Neural cell (in vitro differentiated cells): ENCODE data around the gene MED13L. TPM values are rescaled to one million over a fixed set of nuclear protein-coding genes. Genes with fewer than 3 reads are reported as not detected.

Experiments
- H2AFZ ChIP-seq: fragments of 200-600, 300-800 bp; sonication (generic), shearing (Covaris generic); 2 replicates; pipeline ENCODE4 v1.6.0; 2014; ENCODE audit warnings: low read depth, mild to moderate bottlenecking, antibody characterized with exemption, low read length, moderate library complexity
- H3F3A ChIP-seq: fragments of 200-600 bp; shearing (Covaris generic); 2 replicates; pipeline ENCODE4 v1.6.1; 2016; ENCODE audit warnings: mild to moderate bottlenecking, moderate library complexity, mixed read lengths, antibody characterized with exemption, low read length; ENCODE audit not compliant: insufficient read depth, poor library complexity, severe bottlenecking
- H3K27ac ChIP-seq: fragments of 200-600, 300-800 bp; sonication (generic), shearing (Covaris generic); 2 replicates; pipeline ENCODE4 v1.5.1; 2014; ENCODE audit warnings: mild to moderate bottlenecking, low read length, moderate library complexity
- H3K27me3 ChIP-seq: fragments of 300-800, 200-600 bp; sonication (generic), shearing (Covaris generic); 2 replicates; pipeline ENCODE4 v1.6.0; 2014; ENCODE audit warnings: mild to moderate bottlenecking, low read depth, low read length, moderate library complexity; ENCODE audit not compliant: insufficient read depth
- H3K36me3 ChIP-seq: fragments of 300-800, 200-600 bp; sonication (generic), shearing (Covaris generic); 2 replicates; pipeline ENCODE4 v1.5.1; 2014; ENCODE audit warnings: mild to moderate bottlenecking, antibody characterized with exemption, low read length, moderate library complexity; ENCODE audit not compliant: insufficient read depth
- H3K4me2 ChIP-seq: fragments of 300-800, 200-600 bp; sonication (generic), shearing (Covaris generic); 2 replicates; pipeline ENCODE4 v1.6.0; 2014; ENCODE audit warnings: mild to moderate bottlenecking, low read length
- H3K4me3 ChIP-seq: fragments of 300-800, 200-600 bp; sonication (generic), shearing (Covaris generic); 2 replicates; pipeline ENCODE4 v1.5.1; 2014; ENCODE audit warnings: mild to moderate bottlenecking, low read length, moderate library complexity
- H3K79me2 ChIP-seq: fragments of 200-600 bp; shearing (Covaris generic); replicated peaks from 2 replicates; pipeline ENCODE4 v1.6.0; 2014; ENCODE audit warnings: mild to moderate bottlenecking, low read length, moderate library complexity; ENCODE audit not compliant: insufficient read depth
- H3K9ac ChIP-seq: fragments of 300-800, 200-600 bp; sonication (generic), shearing (Covaris generic); 2 replicates; pipeline ENCODE4 v1.6.1; 2016; ENCODE audit warnings: mild to moderate bottlenecking, low read length, mixed read lengths
- H3K9me2 ChIP-seq: fragments of 200-600 bp; shearing (Covaris generic); 2 replicates; pipeline ENCODE4 v1.6.1; 2016; ENCODE audit warnings: mild to moderate bottlenecking, low read length, mixed read lengths; ENCODE audit not compliant: insufficient read depth
- H3K9me3 ChIP-seq: fragments of 200-600, 300-800 bp; sonication (generic), shearing (Covaris generic); 2 replicates; pipeline ENCODE4 v1.6.1; 2016; ENCODE audit warnings: mild to moderate bottlenecking, mixed run types, low read length, moderate library complexity, mixed read lengths
- H4K20me1 ChIP-seq: fragments of 200-600 bp; shearing (Covaris generic); 2 replicates; pipeline ENCODE4 v1.6.1; 2016; ENCODE audit warnings: mild to moderate bottlenecking, mixed run types; ENCODE audit not compliant: insufficient read depth
- CTCF ChIP-seq: fragments of 450-650 bp; IDR thresholded peaks from 2 replicates; pipeline ENCODE4 v1.5.1; 2014; ENCODE audit warnings: antibody characterized with exemption, mild to moderate bottlenecking, moderate library complexity; ENCODE audit not compliant: poor library complexity, severe bottlenecking
- EP300 ChIP-seq: fragments of 450-650 bp; conservative IDR thresholded peaks from 2 replicates; pipeline ENCODE4 v1.6.1; 2014; ENCODE audit warnings: antibody characterized with exemption, mild to moderate bottlenecking, moderate library complexity; ENCODE audit not compliant: poor library complexity, severe bottlenecking
- EZH2 ChIP-seq: fragments of 200-600, 300-800 bp; shearing (Covaris generic), sonication (generic); IDR thresholded peaks from 2 replicates; pipeline ENCODE4 v1.6.1; 2014; ENCODE audit warnings: antibody characterized with exemption, low read length, borderline replicate concordance, mild to moderate bottlenecking; ENCODE audit not compliant: insufficient read depth, poor library complexity, severe bottlenecking
- MXI1 ChIP-seq: fragments of 450-650 bp; conservative IDR thresholded peaks from 2 replicates; pipeline ENCODE4 v1.6.1; 2014; ENCODE audit warnings: antibody characterized with exemption, mild to moderate bottlenecking; ENCODE audit not compliant: poor library complexity, severe bottlenecking
- POLR2AphosphoS5 ChIP-seq: IDR thresholded peaks from 2 replicates; pipeline ENCODE4 v1.6.1; 2012
- RAD21 ChIP-seq: fragments of 450-650 bp; conservative IDR thresholded peaks from 2 replicates; pipeline ENCODE4 v1.6.1; 2014; ENCODE audit warnings: antibody characterized with exemption, mild to moderate bottlenecking, moderate library complexity
- REST ChIP-seq: IDR thresholded peaks from 2 replicates; pipeline ENCODE4 v1.6.1; 2012; ENCODE audit warnings: borderline replicate concordance
- SMC3 ChIP-seq: fragments of 450-650 bp; conservative IDR thresholded peaks from 2 replicates; pipeline ENCODE4 v1.6.1; 2014; ENCODE audit warnings: antibody characterized with exemption, mild to moderate bottlenecking, moderate library complexity; ENCODE audit not compliant: poor library complexity
- TAF1 ChIP-seq: IDR thresholded peaks from 2 replicates; pipeline ENCODE4 v1.6.1; 2012; ENCODE audit warnings: low read depth
- polyA plus RNA-seq: library from polyadenylated mRNA; depleted of rRNA; stranded (reverse); fragments of >200 nt; gene quantifications from 2 replicates; pipeline ENCODE4 v1.2.3, GENCODE V29; 2014

Gene MED13L
- polyA plus RNA-seq, 1 donor from 2014 or later: 38.9 TPM

DNA sequence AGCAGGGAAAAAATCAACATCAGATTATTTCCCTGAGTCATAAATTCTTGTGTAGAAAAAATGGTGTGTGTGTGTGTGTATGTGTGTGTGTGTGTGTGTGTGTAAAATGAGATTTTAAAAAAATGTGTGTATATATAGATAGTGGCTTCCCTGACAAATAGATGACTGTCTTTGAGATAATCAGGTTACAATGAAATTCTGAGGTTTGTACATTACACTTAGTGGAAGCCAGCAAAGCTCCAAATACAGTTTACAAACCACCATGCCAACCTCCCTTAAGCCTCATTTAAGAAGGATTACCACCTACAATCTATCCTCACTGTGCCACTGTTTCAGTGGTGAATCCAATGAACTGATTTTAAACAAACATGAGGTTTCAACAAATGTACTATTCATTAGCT, 93.8 kb downstream of the MED13L start:
- no peak overlapping the region for H3K4me2 ChIP-seq
- H3K4me3 ChIP-seq: no peak overlapping the region
- H3K9me3 ChIP-seq: no peaks in the 10 kb centered on the region
- no peaks in the 10 kb centered on the region for H3F3A ChIP-seq
- H4K20me1 ChIP-seq: no peaks in the 10 kb centered on the region
- no peaks in the 10 kb centered on the region for H3K36me3 ChIP-seq
- H3K9me2 ChIP-seq: no peaks in the 10 kb centered on the region
- H3K79me2 ChIP-seq: peaks cover 24% of the 10 kb centered on the region
- no peak overlapping the region for H2AFZ ChIP-seq
- no peaks in the 10 kb centered on the region for H3K27me3 ChIP-seq
- no peak overlapping the region for H3K9ac ChIP-seq
- TF ChIP-seq POLR2AphosphoS5: no peak
- no peak for TF ChIP-seq MXI1
- TF ChIP-seq TAF1: no peak
- no peak for TF ChIP-seq RAD21
- TF ChIP-seq EZH2: no peak
- no peak for TF ChIP-seq SMC3
- no peak for TF ChIP-seq REST
- no peak for TF ChIP-seq EP300
- no peak for TF ChIP-seq CTCF
- no peak overlapping the region for H3K27ac ChIP-seq

GRCh38 chr12:116182359-116183063, 95.0 kb downstream of the MED13L start:
- Histone ChIP-seq H3K79me2 (peaks cover 25% of the 10 kb centered on the region), H3K4me2 (no peak overlapping the region), H3K9ac (no peak overlapping the region), H3K4me3 (no peak overlapping the region), H2AFZ (no peak overlapping the region), H3F3A (no peaks in the 10 kb centered on the region), H3K27ac (no peak overlapping the region), H3K27me3 (no peaks in the 10 kb centered on the region), H3K9me3 (no peaks in the 10 kb centered on the region), H3K9me2 (no peaks in the 10 kb centered on the region), H4K20me1 (no peaks in the 10 kb centered on the region), H3K36me3 (no peaks in the 10 kb centered on the region)
- no peak for TF ChIP-seq CTCF
- TF ChIP-seq TAF1: no peak
- TF ChIP-seq RAD21: no peak
- no peak for TF ChIP-seq POLR2AphosphoS5
- TF ChIP-seq SMC3: no peak
- no peak for TF ChIP-seq REST
- TF ChIP-seq MXI1: no peak
- TF ChIP-seq EP300: no peak
- no peak for TF ChIP-seq EZH2
